Measurements from ENCODE around the gene ALKBH5.

ALKBH5 gene

GRCh38 chr17:18156976-18157280, 26.7 kb upstream of the ALKBH5 start:
- Histone ChIP-seq H3K36me3 (ENCODE audit: control insufficient read depth, insufficient read depth, low read length) (no peaks in the 10 kb centered on the region), H3K27ac (no peak overlapping the region), H3K79me2 (no peaks in the 10 kb centered on the region), H3K27me3 (ENCODE audit: control insufficient read depth, insufficient read depth, low read length) (no peaks in the 10 kb centered on the region), H3K4me2 (ENCODE audit: low read length) (no peak overlapping the region), H3K9me3 (ENCODE audit: control insufficient read depth, low read length) (no peaks in the 10 kb centered on the region), H3K4me3 (ENCODE audit: low read depth, low read length) (no peak overlapping the region), H3K4me1 (no peaks in the 10 kb centered on the region), H3K9ac (no peak overlapping the region), H2AFZ (no peak overlapping the region)
- TF ChIP-seq CTCF (IDR thresholded peaks at IDR 0.05), result no peak

- Histone ChIP-seq H3K9me3 (ENCODE audit: control insufficient read depth, low read length) (no peaks in the 10 kb centered on the region), H3K36me3 (ENCODE audit: control insufficient read depth, insufficient read depth, low read length) (no peaks in the 10 kb centered on the region), H2AFZ (no peak overlapping the region), H3K4me2 (ENCODE audit: low read length) (no peak overlapping the region), H3K9ac (no peak overlapping the region), H3K27me3 (ENCODE audit: control insufficient read depth, insufficient read depth, low read length) (no peaks in the 10 kb centered on the region), H3K4me1 (no peaks in the 10 kb centered on the region), H3K27ac (no peak overlapping the region), H3K4me3 (ENCODE audit: low read depth, low read length) (no peak overlapping the region), H3K79me2 (no peaks in the 10 kb centered on the region)
- no peak for TF ChIP-seq CTCF (IDR thresholded peaks at IDR 0.05)
Observed at GRCh38 chr17:18157354-18157985, 26.2 kb upstream of the ALKBH5 start.

- TF ChIP-seq CTCF (IDR thresholded peaks at IDR 0.05), result no peak
- Histone ChIP-seq H3K27ac (no peak overlapping the region), H3K27me3 (ENCODE audit: control insufficient read depth, insufficient read depth, low read length) (no peaks in the 10 kb centered on the region), H3K9ac (no peak overlapping the region), H3K4me1 (no peaks in the 10 kb centered on the region), H3K36me3 (ENCODE audit: control insufficient read depth, insufficient read depth, low read length) (no peaks in the 10 kb centered on the region), H3K4me3 (ENCODE audit: low read depth, low read length) (peak overlapping the region; percentile 16), H3K79me2 (no peaks in the 10 kb centered on the region), H2AFZ (peak overlapping the region; percentile 61), H3K4me2 (ENCODE audit: low read length) (peak overlapping the region; percentile 79), H3K9me3 (ENCODE audit: control insufficient read depth, low read length) (no peaks in the 10 kb centered on the region)
Observed at GRCh38 chr17:18158022-18158600, 25.5 kb upstream of the ALKBH5 start.

- no peak for TF ChIP-seq CTCF (IDR thresholded peaks at IDR 0.05)
- no peaks in the 10 kb centered on the region for H3K36me3 ChIP-seq (ENCODE audit: control insufficient read depth, insufficient read depth, low read length)
Observed at GRCh38 chr17:18159551-18160120, 24.0 kb upstream of the ALKBH5 start.

More at GRCh38 chr17:18159551-18160120, 24.0 kb upstream of the ALKBH5 start:
- H3K79me2 ChIP-seq, result no peaks in the 10 kb centered on the region
- H3K27ac ChIP-seq, result no peak overlapping the region
- H3K4me3 ChIP-seq (ENCODE audit: low read depth, low read length), result no peak overlapping the region
- no peak overlapping the region for H2AFZ ChIP-seq
- no peaks in the 10 kb centered on the region for H3K9me3 ChIP-seq (ENCODE audit: control insufficient read depth, low read length)
- H3K9ac ChIP-seq, result no peak overlapping the region
- H3K4me1 ChIP-seq, result peaks cover 7% of the 10 kb centered on the region
- H3K4me2 ChIP-seq (ENCODE audit: low read length), result no peak overlapping the region
- H3K27me3 ChIP-seq (ENCODE audit: control insufficient read depth, insufficient read depth, low read length), result no peaks in the 10 kb centered on the region
